GM06990 (cell line): Measurements from ENCODE around the gene MMD2.

Source experiments
- DNase-seq: peaks from one replicate; pipeline ENCODE4 v3.0.0-alpha.2; 2011; ENCODE audit not compliant: insufficient read length; ENCODE audit errors: extremely low read depth
- H3K27me3 ChIP-seq: replicated peaks from 2 replicates; pipeline ENCODE4 v1.6.0; 2011; ENCODE audit warnings: low read length; ENCODE audit not compliant: control insufficient read depth, insufficient read depth
- H3K36me3 ChIP-seq: 2 replicates; pipeline ENCODE4 v1.5.1; 2011; ENCODE audit warnings: low read length; ENCODE audit not compliant: control insufficient read depth, insufficient read depth
- H3K4me3 ChIP-seq: replicated peaks from 2 replicates; pipeline ENCODE4 v1.5.1; 2011; ENCODE audit warnings: low read depth, mild to moderate bottlenecking, control low read depth, low read length
- CTCF ChIP-seq: IDR thresholded peaks from 2 replicates; pipeline ENCODE4 v1.5.1; 2011; ENCODE audit warnings: low read length, control low read depth, mild to moderate bottlenecking, inconsistent platforms; ENCODE audit not compliant: insufficient read depth, poor library complexity, severe bottlenecking

Gene MMD2

DNA sequence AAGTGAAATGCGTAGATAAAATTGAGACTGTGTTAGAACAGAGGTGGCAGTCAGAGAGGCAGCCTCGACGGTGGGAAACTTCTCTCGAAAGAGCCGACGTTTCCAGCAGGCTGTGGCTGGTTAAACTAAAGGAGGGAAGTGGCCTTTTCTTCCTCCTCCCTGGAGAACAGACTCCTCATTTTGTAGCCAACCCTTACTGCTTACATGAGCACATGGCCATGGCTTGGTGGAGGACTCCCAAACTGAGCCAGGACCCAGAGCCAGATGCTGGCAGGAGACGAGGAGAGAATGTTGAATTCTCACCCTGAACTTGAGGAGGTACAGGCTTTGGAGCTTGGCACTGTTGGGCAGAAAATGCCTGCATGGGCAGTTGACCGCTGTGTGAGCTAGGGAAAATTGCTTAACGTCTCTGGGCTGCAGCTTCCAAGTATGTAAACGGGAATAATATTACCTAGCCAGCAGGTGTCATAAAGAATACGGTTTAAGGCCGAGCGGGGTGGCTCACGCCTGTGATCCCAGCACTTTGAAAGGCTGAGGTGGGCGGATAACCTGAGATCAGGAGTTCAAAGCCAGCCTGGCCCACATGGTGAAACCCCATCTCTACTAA lies 24.5 kb downstream of the MMD2 start:
- Histone ChIP-seq H3K4me3 (no peak overlapping the region), H3K36me3 (no peaks in the 10 kb centered on the region), H3K27me3 (no peaks in the 10 kb centered on the region)
- TF ChIP-seq CTCF = no peak
- no peak for DNase-seq

GRCh38 chr7:4931943-4932342 lies 27.0 kb downstream of the MMD2 start:
- no peaks in the 10 kb centered on the region for H3K27me3 ChIP-seq
- no peaks in the 10 kb centered on the region for H3K36me3 ChIP-seq
- no peak for DNase-seq
- no peak overlapping the region for H3K4me3 ChIP-seq
- no peak for TF ChIP-seq CTCF

DNA sequence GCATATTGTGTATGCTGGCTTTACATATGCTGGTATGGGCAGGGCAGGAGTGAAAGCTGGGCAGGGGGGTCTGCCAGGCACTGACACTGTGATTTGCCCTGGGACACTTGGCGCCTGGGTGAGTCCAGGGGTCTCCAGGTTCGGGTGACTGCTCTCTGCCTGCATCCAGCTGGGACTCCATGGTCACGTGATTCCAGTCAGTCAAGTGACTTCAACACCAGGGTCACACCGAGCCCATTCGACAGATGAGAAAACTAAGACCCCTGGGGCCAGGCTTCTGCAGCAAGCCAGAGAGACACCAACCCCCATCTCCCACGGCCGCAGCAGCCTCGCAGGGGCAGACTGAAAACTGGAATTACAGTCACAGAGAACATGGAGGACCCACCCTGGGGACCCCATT lies 30.0 kb downstream of the MMD2 start:
- Histone ChIP-seq H3K27me3 (no peaks in the 10 kb centered on the region; the same call in 1 of the 2 replicates), H3K36me3 (no peaks in the 10 kb centered on the region), H3K4me3 (no peak overlapping the region)
- TF ChIP-seq CTCF = no peak
- DNase-seq = no peak

DNA sequence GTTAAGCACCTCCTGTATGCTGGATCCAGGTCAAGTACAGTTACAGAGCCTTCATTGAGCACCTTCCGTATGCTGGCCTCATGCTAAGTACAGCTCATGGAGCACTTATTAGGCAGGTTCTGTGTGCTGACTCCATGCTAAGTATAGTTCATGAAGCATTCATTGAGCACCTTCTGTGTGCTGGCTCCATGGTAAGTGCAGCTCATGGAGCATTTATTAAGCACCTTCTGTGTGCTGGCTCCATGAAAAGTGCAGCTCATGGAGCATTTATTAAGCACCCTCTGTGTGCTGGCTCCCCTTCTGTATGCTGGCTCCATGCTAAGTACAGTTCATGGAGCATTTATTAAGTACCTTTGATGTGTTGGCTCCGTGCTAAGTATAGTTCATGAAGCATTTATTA lies 30.5 kb downstream of the MMD2 start:
- no peaks in the 10 kb centered on the region for H3K36me3 ChIP-seq
- no peaks in the 10 kb centered on the region; the same call in 1 of the 2 replicates for H3K27me3 ChIP-seq
- no peak overlapping the region for H3K4me3 ChIP-seq
- DNase-seq = no peak
- TF ChIP-seq CTCF = no peak

GRCh38 chr7:4919969-4920766 lies 38.8 kb downstream of the MMD2 start:
- no peak overlapping the region for H3K4me3 ChIP-seq
- no peaks in the 10 kb centered on the region; the same call in 1 of the 2 replicates for H3K27me3 ChIP-seq
- no peak for DNase-seq
- no peak for TF ChIP-seq CTCF
- no peaks in the 10 kb centered on the region for H3K36me3 ChIP-seq
